IMR-90 (cell line): ENCODE results near the gene HYAL3. TPM values are rescaled to one million over a fixed set of nuclear protein-coding genes. Genes with fewer than 3 reads are reported as not detected.

Experiments
- ATAC-seq: fragments of 200-7000 bp; cut with Tn5 transposase; 2 replicates; pipeline ENCODE4 v1.9.1; 2020; ENCODE audit warnings: low read depth, mild to moderate bottlenecking, moderate library complexity
- BruUV-seq: library from RNA; stranded (reverse); fragments of 400-500 nt; replicated peaks from 2 replicates; lab custom pipeline; 2021; lab: Mats Ljungman, UMichigan
- CTCF ChIA-PET: fragments of 300-600 bp; formaldehyde crosslinking; extraction: SDS; loops from one replicate; lab custom pipeline; 2021; ENCODE audit warnings: antibody characterized with exemption; lab: Yijun Ruan, JAX
- POLR2A ChIA-PET: fragments of 300-600 bp; sonication (Branson Sonifier 250); formaldehyde crosslinking; loops from one replicate; lab custom pipeline; 2022; ENCODE audit warnings: antibody characterized with exemption; ENCODE audit not compliant: unreplicated experiment; lab: Charles Lee
- DNase-seq: peaks from one replicate; pipeline ENCODE4 v3.0.0; 2013
- H2AFZ ChIP-seq: replicated peaks from 2 replicates; pipeline ENCODE3; 2013; ENCODE audit warnings: low read length, mild to moderate bottlenecking; ENCODE audit not compliant: poor library complexity
- H2AK5ac ChIP-seq: 2 replicates; pipeline ENCODE4 v1.6.1; 2013; ENCODE audit warnings: low read depth, low read length, inconsistent platforms
- H2AK9ac ChIP-seq: replicated peaks from 2 replicates; pipeline ENCODE3; 2013; ENCODE audit warnings: mild to moderate bottlenecking, low read depth, low read length, moderate library complexity; ENCODE audit not compliant: poor library complexity
- H2BK120ac ChIP-seq: 2 replicates; pipeline ENCODE4 v1.6.1; 2013; ENCODE audit warnings: low read depth, low read length, inconsistent platforms
- H2BK15ac ChIP-seq: 3 replicates; pipeline ENCODE4 v1.6.1; 2013; ENCODE audit warnings: low read depth, low read length, inconsistent platforms
- H2BK20ac ChIP-seq: 2 replicates; pipeline ENCODE4 v1.6.1; 2013; ENCODE audit warnings: low read depth, mild to moderate bottlenecking, inconsistent platforms, low read length, moderate library complexity
- H2BK5ac ChIP-seq: 2 replicates; pipeline ENCODE4 v1.6.1; 2013; ENCODE audit warnings: mild to moderate bottlenecking, low read depth, low read length, inconsistent platforms; ENCODE audit not compliant: poor library complexity, severe bottlenecking
- H3K14ac ChIP-seq: replicated peaks from 2 replicates; pipeline ENCODE4 v1.6.1; 2013; ENCODE audit warnings: low read depth, low read length, inconsistent platforms
- H3K18ac ChIP-seq: 2 replicates; pipeline ENCODE4 v1.6.1; 2013; ENCODE audit warnings: low read depth, low read length, control low read depth
- H3K23ac ChIP-seq: 2 replicates; pipeline ENCODE4 v1.6.1; 2013; ENCODE audit warnings: low read depth, low read length, inconsistent platforms
- H3K27ac ChIP-seq: 2 replicates; pipeline ENCODE4 v1.5.1; 2013; ENCODE audit warnings: mild to moderate bottlenecking, control low read depth, low read length; ENCODE audit not compliant: insufficient read depth
- H3K27me3 ChIP-seq: 2 replicates; pipeline ENCODE4 v1.6.1; 2013; ENCODE audit warnings: low read length; ENCODE audit not compliant: control insufficient read depth, insufficient read depth
- H3K36me3 ChIP-seq: 2 replicates; pipeline ENCODE4 v1.6.1; 2013; ENCODE audit warnings: low read length, mixed read lengths; ENCODE audit not compliant: control insufficient read depth, insufficient read depth
- H3K4ac ChIP-seq: 2 replicates; pipeline ENCODE4 v1.6.1; 2013; ENCODE audit warnings: low read depth, low read length, inconsistent platforms
- H3K4me1 ChIP-seq: 2 replicates; pipeline ENCODE4 v1.6.1; 2013; ENCODE audit warnings: low read length, mixed read lengths; ENCODE audit not compliant: control insufficient read depth, insufficient read depth
- H3K4me2 ChIP-seq: 2 replicates; pipeline ENCODE4 v1.6.1; 2013; ENCODE audit warnings: low read depth, mild to moderate bottlenecking, control low read depth, low read length, moderate library complexity
- H3K4me3 ChIP-seq: 2 replicates; pipeline ENCODE4 v1.5.1; 2013; ENCODE audit warnings: low read depth, mild to moderate bottlenecking, control low read depth, low read length, moderate library complexity; ENCODE audit not compliant: insufficient read depth
- H3K56ac ChIP-seq: 2 replicates; pipeline ENCODE4 v1.6.1; 2013; ENCODE audit warnings: low read length, inconsistent platforms; ENCODE audit not compliant: insufficient read depth; ENCODE audit errors: extremely low read depth
- H3K79me1 ChIP-seq, 2 experiments: 2 replicates each; pipeline ENCODE4 v1.6.1; 2013; ENCODE audit warnings: low read length in 2 of 2, inconsistent platforms in 1 of 2, low read depth in 1 of 2
- H3K9ac ChIP-seq: 2 replicates; pipeline ENCODE4 v1.6.1; 2013; ENCODE audit warnings: low read depth, low read length, control low read depth
- H3K9me1 ChIP-seq: 2 replicates; pipeline ENCODE4 v1.6.1; 2013; ENCODE audit warnings: low read length, inconsistent platforms; ENCODE audit not compliant: insufficient read depth
- H3K9me3 ChIP-seq: 2 replicates; pipeline ENCODE4 v1.6.1; 2013; ENCODE audit warnings: low read length; ENCODE audit not compliant: control insufficient read depth, insufficient read depth
- H4K20me1 ChIP-seq: 2 replicates; pipeline ENCODE4 v1.6.1; 2013; ENCODE audit warnings: low read length, inconsistent platforms; ENCODE audit not compliant: insufficient read depth
- H4K5ac ChIP-seq: 2 replicates; pipeline ENCODE4 v1.6.1; 2013; ENCODE audit warnings: mild to moderate bottlenecking, low read depth, low read length, control low read depth
- H4K8ac ChIP-seq, 2 experiments: 2 replicates each; pipeline ENCODE4 v1.6.1; 2013; ENCODE audit warnings: low read depth in 2 of 2, low read length in 2 of 2, control low read depth in 1 of 2, inconsistent platforms in 1 of 2
- H4K91ac ChIP-seq: 2 replicates; pipeline ENCODE4 v1.6.1; 2013; ENCODE audit warnings: low read depth, low read length, inconsistent platforms; ENCODE audit not compliant: insufficient read depth
- CHD1 ChIP-seq: IDR thresholded peaks from 2 replicates; pipeline ENCODE4 v1.6.1; 2012; ENCODE audit warnings: low read depth, low read length, improper control_type of control experiment
- CTCF ChIP-seq: conservative IDR thresholded peaks from 2 replicates; pipeline ENCODE4 v1.5.1; 2012; ENCODE audit warnings: mild to moderate bottlenecking, low read depth, low read length, improper control_type of control experiment
- ELK1 ChIP-seq: fragments of 150-350 bp; IDR thresholded peaks from 2 replicates; pipeline ENCODE4 v1.6.1; 2016; ENCODE audit warnings: low read depth, mild to moderate bottlenecking, low read length, moderate library complexity, borderline replicate concordance
- FOS ChIP-seq: fragments of 150-350 bp; IDR thresholded peaks from 2 replicates; pipeline ENCODE4 v1.6.1; 2016; ENCODE audit warnings: low read depth, low read length
- MAFK ChIP-seq: IDR thresholded peaks from 2 replicates; pipeline ENCODE4 v1.6.1; 2012; ENCODE audit warnings: low read depth, low read length, improper control_type of control experiment
- MAZ ChIP-seq: IDR thresholded peaks from 2 replicates; pipeline ENCODE4 v1.6.1; 2012; ENCODE audit warnings: low read depth, mild to moderate bottlenecking, low read length, improper control_type of control experiment, moderate library complexity, borderline replicate concordance
- MXI1 ChIP-seq: IDR thresholded peaks from 2 replicates; pipeline ENCODE4 v1.6.1; 2012; ENCODE audit warnings: low read depth, mild to moderate bottlenecking, low read length, moderate library complexity, borderline replicate concordance
- POLR2A ChIP-seq: IDR thresholded peaks from 2 replicates; pipeline ENCODE4 v1.6.1; 2012; ENCODE audit warnings: mild to moderate bottlenecking, low read depth, low read length
- RAD21 ChIP-seq: IDR thresholded peaks from 2 replicates; pipeline ENCODE4 v1.6.1; 2012; ENCODE audit warnings: low read length, improper control_type of control experiment
- RCOR1 ChIP-seq: IDR thresholded peaks from 2 replicates; pipeline ENCODE4 v1.6.1; 2012; ENCODE audit warnings: mild to moderate bottlenecking, low read length, improper control_type of control experiment; ENCODE audit not compliant: insufficient replicate concordance
- RFX5 ChIP-seq: IDR thresholded peaks from 2 replicates; pipeline ENCODE4 v1.8.0; 2012; ENCODE audit warnings: low read depth, mild to moderate bottlenecking, low read length, moderate library complexity
- SMC3 ChIP-seq: fragments of 150-350 bp; IDR thresholded peaks from 2 replicates; pipeline ENCODE4 v1.6.1; 2016; ENCODE audit warnings: low read depth, mild to moderate bottlenecking, antibody characterized with exemption, low read length, moderate library complexity
- USF2 ChIP-seq: fragments of 150-350 bp; IDR thresholded peaks from 2 replicates; pipeline ENCODE4 v1.6.1; 2017; ENCODE audit warnings: mild to moderate bottlenecking, antibody characterized with exemption, low read length, low read depth
- WGBS, 2 experiments: methylation state at CpG; one replicate each; pipeline versions ENCODE4 v1.1.5 to v1.1.7; 2013; ENCODE audit warnings: missing lambda C conversion rate in 2 of 2; ENCODE audit not compliant: insufficient read length in 1 of 2; ENCODE audit errors: extremely low coverage in 2 of 2; 5-methylcytosine and 5-hydroxymethylcytosine counted together
- dilution Hi-C: fragments of 300-500 bp; cut with HindIII; formaldehyde crosslinking; loops from one replicate; pipeline ENCODE4 v1.14.3; 2018; ENCODE audit warnings: low sequenced_read_pairs; ENCODE audit not compliant: unreplicated experiment
- in situ Hi-C: fragments of 300-500 bp; cut with MboI; formaldehyde crosslinking; loops from 3 replicates; pipeline ENCODE4 v1.14.3; 2019; ENCODE audit warnings: low sequenced_read_pairs, inconsistent platforms, mixed read lengths
- intact Hi-C: fragments of 100-400 bp; cut with micrococcal nuclease; formaldehyde crosslinking; loops from 2 replicates; pipeline ENCODE4 v1.10.0; 2022
- polyA plus RNA-seq, 3 experiments: library from polyadenylated mRNA; depleted of rRNA; stranded (reverse); fragments of >200 nt; gene quantifications; 2 replicates each; pipeline ENCODE4 v1.2.3, GENCODE V29; 2012; ENCODE audit warnings: low replicate concordance in 1 of 3
- total RNA-seq: library from RNA; depleted of rRNA; stranded (reverse); fragments of >200 nt; gene quantifications from 2 replicates; pipeline ENCODE4 v1.2.3, GENCODE V29; 2012

HYAL3 gene
- total and polyA plus RNA-seq, 2 of the 4 experiments (the other 2 are of a cell fraction): 2.7 to 5.7 TPM

- Histone ChIP-seq H3K18ac (peak overlapping the region; percentile 81), H4K5ac (peak overlapping the region; percentile 81), H3K79me1 (peaks cover 15 to 42% of the 10 kb centered on the region in 2 experiments; a peak in 3 of 4 replicates), H4K91ac (peak overlapping the region; percentile 73), H3K36me3 (no peaks in the 10 kb centered on the region; the same call in 1 of the 2 replicates), H4K8ac (peak overlapping the region; percentile 59 to 97; a peak in 3 of 4 replicates), H3K4me1 (peaks cover 24% of the 10 kb centered on the region), H2BK5ac (peak overlapping the region; percentile 82), H3K9me3 (no peaks in the 10 kb centered on the region), H4K20me1 (peaks cover 17% of the 10 kb centered on the region), H2AFZ (peak overlapping the region; percentile 94), H2BK120ac (peak overlapping the region; percentile 7), H3K9me1 (peaks cover 15% of the 10 kb centered on the region), H3K27me3 (no peaks in the 10 kb centered on the region), H3K27ac (peak overlapping the region; percentile 44), H3K56ac (peak overlapping the region; percentile 2; the same call in 1 of the 2 replicates), H2AK5ac (peak overlapping the region; percentile 54; the same call in 1 of the 2 replicates), H2AK9ac (peak overlapping the region; percentile 11), H2BK20ac (no peak overlapping the region; the same call in 1 of the 2 replicates), H3K9ac (peak overlapping the region; percentile 69; the same call in 1 of the 2 replicates), H2BK15ac (peak overlapping the region; percentile 11; the same call in 1 of the 3 replicates), H3K4ac (peak overlapping the region; percentile 39), H3K23ac (peak overlapping the region; percentile 34; the same call in 1 of the 2 replicates), H3K14ac (peak overlapping the region; percentile 3), H3K4me2 (peak overlapping the region; percentile 79), H3K4me3 (peak overlapping the region; percentile 43)
- intact Hi-C loops (no loop called here), in situ Hi-C loops (loop anchor here (25.0 kb wide), 3 partner anchors 1047 to 1822 kb away; partner anchors contain the start of genes ABHD14B, GPR62, MANF and PCBP4), dilution Hi-C loops (no loop called here)
- no TSS peak for BruUV-seq
- POLR2A ChIA-PET: interaction anchor here (0.6 kb wide), 1 partner anchor 10 kb away, joined by 4 read pairs; the partner anchor contains the start of genes CYB561D2 and NPRL2
- DNase-seq (no peak), ATAC-seq (no peak)
- CTCF ChIA-PET: no interaction called here
- TF ChIP-seq CTCF (no peak), RCOR1 (no peak), POLR2A (no peak), SMC3 (no peak), USF2 (no peak), ELK1 (no peak), RFX5 (no peak), CHD1 (no peak), MXI1 (no peak), RAD21 (no peak), MAZ (no peak), FOS (no peak), MAFK (no peak)
- 13% methylated on average over 3 of the region's 9 CpGs; no CpG with 5 or more reads in 1 of the 2 experiments for WGBS, 2 experiments
Measured at GRCh38 chr3:50340147-50340447, 40.9 kb upstream of the HYAL3 start.
